NAMALWA (cell line): ENCODE results near the gene CTTN.

Experiments used
- DNase-seq: peaks from one replicate; pipeline ENCODE4 v3.0.0-alpha.2; 2015; ENCODE audit warnings: low spot score

CTTN gene

DNA sequence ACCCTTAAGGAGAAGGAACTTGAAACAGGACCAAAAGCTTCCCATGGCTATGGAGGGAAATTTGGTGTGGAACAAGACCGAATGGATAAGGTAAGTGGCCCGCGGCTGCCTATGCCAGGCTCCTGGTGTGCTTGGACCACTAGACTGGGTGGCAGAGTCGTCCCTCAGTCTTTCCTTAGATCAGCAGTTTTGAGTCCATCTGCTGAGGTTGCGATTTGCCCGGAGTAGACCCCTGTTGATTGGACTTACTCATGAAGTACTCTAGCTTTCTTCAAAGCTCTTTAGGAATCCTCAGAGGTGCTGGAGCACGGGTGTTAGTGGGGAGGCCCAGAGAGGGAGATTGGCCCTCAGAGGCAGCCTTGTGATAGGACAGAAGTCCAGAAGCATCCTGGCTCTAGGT is 11.5 kb downstream of the CTTN start:
- no peak for DNase-seq

DNA sequence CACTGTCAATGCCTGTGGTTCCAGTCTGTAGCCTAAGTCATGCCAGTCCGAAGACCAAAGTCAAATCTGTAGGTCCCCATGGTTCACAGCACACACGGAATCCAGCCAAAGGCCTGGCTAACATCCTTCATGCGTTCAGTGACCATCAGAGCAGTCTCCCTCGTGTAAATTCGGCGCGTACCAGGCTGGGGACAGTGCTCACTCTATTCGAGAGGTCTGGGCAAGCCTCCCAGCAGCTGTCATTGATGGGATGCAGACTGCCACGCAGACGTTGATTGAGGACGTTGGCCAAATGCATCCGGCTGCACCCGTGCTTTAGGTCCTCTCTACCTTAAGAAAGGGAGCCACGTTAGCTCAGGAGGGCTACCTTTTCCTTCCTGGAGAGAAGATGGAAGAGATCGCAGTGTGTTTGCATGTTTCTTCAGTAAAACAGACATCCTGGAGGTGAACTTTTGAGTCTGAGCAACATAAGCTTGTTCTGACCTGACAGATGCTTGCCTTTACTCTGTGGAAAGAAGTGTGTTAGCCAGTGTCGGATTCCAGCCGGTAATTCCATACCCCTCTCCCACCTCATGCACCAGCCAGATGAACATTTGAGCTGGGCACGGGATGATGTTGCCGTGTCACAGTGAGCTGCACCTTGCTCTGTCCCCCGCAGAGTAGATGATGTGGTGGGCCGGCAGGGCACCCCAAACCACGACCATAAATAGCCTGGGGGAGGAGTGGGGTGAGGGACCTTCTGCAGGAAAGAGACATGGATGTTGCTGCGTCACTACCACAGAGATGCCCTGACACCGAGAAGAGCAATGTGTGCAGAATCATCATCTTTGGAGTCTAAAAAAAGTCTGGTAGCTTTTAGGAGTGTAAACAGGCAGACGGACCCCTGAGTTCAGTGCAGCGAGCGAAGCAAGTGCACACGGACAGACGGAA is 12.2 kb downstream of the CTTN start:
- no peak for DNase-seq

DNA sequence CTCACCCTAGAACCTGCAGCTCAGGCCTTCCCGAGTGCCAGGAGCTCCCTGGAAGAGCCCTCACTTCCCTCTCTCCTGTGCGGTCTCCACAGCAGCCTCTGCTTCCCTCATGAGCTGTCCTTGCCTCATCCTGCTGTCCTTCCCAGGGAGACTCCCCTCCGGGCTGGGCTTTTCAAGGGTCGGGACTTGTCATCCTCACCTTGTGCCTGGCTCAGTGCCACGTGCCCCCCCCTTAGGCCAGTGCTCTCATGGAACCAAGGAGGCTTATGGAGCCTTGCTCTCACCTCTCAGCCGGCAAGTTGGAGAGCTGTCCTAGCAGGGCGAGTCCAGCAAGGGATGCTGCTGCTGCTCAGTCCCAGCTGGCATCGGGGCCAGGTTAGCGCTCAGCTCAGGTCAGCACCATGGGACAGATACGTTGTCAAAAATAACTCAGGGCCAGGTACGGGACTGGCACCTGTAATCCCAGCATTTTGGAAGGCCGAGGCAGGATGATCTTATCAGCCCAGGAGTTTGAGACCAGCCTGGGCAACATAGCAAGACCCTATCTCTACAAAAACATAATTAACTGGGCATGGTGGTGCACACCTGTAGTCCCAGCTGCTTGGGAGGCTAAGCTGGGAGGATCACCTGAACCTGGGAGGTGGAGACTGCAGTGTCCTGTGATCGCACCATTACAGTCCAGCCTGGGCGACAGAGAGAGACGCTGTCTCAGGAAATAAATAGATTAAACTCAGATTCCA is 13.6 kb downstream of the CTTN start:
- no peak for DNase-seq

DNA sequence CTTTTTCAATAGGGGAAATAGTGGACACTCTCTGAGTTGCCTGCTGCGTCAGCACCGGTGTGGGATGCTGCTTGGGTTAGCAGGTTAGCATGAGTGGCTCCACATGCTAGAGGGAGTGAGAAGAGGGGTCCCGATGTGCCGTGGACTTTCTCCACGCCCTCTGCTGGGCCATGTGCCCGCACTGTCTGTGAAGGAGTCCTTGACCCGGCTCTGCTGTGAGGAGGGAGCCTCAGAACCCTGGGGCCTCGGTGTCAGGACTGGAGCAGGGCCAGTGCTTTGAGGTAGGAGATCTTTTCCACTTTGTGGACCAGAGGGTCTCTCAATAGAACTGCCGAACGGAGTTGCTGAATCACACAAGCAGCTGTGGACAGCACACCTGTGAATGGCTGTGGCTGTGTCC is 14.8 kb downstream of the CTTN start:
- DNase-seq, result no peak

DNA sequence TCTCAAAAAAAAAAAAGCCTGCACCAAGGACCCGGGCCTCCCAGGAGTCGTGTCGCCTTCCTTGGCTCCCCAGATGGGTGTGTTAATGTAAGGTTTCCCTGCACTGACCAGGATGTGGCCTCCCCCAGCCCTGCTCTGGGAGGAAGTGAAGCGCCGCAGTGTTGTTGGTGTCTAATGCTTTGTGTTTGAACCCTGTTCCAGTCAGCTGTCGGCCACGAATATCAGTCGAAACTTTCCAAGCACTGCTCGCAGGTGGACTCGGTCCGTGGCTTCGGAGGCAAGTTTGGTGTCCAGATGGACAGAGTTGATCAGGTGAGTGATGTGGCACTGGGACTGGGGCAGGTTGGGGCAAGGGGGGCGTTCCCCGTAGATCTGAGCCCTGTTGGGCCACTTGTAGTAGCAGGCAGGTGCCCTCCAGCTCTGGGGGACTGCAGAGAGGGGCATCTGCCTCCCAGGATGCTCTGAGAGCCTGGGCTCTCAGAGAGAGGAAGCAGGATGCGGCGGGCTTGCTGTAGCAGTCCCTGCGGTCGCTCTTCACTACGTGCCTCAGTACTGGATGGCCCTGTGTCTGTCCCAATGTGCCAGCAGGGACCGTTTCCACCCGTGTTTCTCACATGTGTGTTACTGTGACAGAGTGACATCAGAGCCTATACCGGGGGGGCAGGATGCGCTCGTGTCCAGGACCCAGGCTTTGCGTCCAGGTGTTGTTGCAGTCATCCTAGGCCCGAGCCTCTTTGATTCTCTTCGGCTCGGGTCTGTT is 16.2 kb downstream of the CTTN start:
- no peak for DNase-seq

GRCh38 chr11:70415191-70415590 is 16.9 kb downstream of the CTTN start:
- no peak for DNase-seq

DNA sequence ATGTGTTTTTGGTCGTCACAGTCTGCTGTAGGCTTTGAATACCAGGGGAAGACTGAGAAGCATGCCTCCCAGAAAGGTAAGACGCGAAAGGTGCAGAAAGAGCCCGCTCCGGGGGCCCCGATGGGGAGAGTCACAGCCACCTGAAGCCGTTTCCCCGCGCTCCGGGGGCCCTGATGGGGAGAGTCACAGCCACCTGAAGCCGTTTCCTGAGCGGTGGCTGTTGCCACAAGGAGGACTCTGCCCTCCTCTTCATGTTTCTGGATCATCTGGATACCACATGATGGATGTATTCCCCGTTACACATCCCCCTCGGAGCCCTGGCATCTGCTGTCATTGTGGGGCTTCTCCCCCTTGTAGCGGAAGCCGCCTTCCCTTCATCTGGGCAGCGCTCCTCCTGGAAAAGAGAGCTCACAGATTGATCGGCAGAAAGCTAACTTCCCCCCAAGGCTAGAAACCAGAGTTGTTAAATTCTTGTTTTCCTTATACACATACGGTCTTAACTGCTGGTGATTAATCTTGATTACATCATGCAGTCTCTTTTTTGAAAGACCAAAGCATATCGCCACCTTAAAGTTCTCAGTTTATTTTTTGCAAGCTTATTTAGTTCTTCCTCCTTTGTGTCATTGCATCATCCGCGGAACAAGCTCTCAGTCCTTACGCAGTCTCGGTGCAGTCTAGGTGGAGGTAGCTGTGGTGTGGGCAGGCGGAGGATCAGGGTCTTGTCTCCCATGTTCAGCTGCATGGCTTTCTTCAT is 17.5 kb downstream of the CTTN start:
- DNase-seq, result no peak

- no peak for DNase-seq
Observed at GRCh38 chr11:70416881-70417280, 18.6 kb downstream of the CTTN start.

DNA sequence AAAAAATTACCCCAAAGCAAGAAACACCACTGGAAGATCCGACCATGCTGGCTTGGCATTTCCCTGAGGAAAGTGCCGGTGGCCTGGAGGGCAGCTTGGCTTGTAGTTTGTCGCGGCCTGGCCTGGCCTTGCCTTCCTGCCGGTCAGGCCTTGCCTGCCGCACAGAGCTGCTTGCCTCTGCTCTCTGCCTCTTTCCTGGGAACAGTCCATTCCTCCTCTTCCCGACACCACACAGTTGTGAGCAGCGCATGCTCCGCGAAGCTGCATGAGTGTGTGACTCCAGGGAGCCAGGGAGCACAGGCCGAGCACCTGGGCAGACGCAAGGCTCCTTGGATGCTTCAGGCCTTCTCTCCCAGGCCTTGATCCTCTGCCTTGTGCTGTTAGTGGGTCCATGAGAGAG is 19.8 kb downstream of the CTTN start:
- no peak for DNase-seq

DNA sequence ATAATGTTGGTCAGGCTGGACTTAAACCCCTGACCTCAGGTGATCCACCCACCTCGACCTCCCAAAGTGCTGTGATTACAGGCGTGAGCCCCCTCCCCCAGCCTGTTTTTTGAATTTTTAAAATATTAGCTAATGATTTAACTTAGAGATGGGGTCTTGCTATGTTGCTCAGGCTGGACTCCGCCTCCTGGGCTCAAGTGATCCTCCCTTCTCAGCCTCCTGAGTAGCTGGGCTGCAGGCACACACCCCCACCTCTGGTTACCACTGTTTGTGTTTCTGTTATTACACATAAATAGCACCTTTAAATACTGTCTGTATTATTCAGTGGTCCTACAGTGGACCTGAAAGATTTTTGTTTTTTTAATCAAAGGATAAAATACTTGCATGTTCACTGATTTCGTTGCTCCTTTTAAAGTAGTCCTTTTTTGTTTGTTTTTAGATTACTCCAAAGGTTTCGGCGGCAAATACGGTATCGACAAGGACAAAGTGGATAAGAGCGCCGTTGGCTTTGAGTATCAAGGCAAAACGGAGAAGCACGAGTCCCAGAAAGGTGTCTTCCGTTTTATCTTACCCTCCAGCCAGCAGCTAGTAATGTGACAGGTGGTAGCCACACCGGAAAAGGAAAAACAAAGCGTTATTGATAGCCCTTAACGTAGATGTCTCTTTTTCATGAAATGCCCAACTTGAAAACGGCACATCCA is 21.1 kb downstream of the CTTN start:
- DNase-seq, result no peak

- no peak for DNase-seq
Observed at GRCh38 chr11:70420008-70420464, 21.7 kb downstream of the CTTN start.

- no peak for DNase-seq
Observed at GRCh38 chr11:70420496-70420895, 22.2 kb downstream of the CTTN start.

DNA sequence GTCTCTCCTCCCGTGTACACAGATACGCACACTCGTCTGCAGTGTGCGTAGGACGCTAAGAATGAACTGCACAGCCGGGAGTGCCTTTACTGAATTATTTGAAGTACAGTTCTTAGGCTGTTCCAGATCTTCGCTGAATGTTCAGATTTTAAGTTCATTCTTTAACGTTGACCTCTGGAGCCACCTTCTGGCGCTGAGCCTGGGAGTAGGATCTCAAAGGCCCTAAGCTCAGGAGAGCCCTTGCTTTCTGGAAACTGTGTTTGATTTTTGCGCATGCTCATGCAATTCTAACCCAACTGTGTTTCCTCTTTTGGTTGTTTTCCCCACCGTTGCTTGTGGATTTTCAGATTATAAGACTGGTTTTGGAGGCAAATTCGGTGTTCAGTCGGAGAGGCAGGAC is 22.8 kb downstream of the CTTN start:
- no peak for DNase-seq

DNA sequence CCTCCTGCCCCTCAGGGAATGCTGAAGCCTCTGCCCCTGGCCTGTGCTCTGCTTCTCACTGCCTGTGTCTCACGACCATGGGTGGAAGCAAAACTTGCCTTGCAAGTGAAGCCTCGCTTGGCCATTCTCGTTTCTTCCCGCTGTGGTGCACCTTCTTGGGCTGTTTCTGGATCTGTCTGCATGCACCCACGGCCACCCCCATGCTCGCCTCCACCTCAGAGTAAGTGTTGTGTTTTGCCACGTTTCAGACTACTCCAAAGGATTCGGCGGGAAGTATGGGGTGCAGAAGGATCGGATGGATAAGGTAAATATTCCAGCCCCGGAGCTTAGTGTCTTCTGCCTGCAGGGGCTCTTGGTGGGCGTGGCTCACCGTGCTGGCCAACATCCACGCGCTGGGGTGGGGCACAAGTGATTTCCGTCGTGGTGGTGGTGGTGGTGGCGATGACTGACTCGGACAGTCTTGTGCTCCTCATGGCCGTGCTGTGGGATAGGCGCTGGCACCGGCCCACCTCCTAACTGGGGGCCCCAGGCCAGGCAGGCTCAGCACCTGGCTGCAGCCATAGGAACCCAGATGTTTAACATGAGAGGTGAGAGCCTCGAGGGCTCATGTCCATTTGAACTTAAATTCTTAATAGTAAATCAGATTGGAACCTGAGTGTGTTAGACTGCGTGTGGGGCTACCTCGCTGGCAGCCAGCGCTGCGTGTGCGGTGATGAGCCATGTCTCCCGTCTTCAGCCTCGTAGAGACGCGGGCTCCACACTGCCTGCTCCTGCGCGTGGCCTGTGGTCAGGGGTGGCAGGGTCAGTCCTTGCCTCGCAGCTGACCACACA is 24.6 kb downstream of the CTTN start:
- no peak for DNase-seq

- no peak for DNase-seq
Observed at GRCh38 chr11:70423523-70424505, 25.5 kb downstream of the CTTN start.

DNA sequence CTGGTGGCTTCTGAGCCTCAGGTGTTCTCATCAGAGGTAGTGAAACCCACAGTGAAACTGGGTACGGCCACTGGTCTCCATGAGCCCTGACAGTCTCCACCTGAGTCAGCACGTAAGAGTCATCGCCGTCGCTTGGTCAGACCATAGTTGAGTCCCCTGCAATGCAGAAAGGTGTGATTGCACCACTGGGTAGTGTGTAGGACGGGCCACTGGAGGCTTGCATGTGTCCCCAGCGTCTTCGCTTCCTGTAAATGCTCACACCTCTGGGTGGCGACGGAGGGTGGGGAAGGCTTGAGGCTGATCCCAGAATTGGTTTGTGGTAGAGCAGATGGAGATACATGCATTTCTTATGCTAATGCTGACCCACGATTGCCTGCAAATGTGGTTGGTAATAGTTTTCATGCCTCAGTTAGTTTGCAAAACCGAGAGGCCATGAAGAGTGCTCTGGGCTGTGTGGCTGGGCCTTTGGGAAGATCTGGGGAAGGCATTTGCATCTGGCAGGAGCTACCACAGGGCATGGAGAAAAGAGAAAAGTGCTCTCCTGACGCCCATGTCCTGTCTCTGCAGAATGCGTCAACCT is 26.5 kb downstream of the CTTN start:
- DNase-seq, result no peak

- DNase-seq, result no peak
Observed at GRCh38 chr11:70427436-70427835, 29.1 kb downstream of the CTTN start.

GRCh38 chr11:70428701-70429427 is 30.5 kb downstream of the CTTN start:
- DNase-seq, result no peak
